ENCODE data around the gene NADSYN1.

DNA sequence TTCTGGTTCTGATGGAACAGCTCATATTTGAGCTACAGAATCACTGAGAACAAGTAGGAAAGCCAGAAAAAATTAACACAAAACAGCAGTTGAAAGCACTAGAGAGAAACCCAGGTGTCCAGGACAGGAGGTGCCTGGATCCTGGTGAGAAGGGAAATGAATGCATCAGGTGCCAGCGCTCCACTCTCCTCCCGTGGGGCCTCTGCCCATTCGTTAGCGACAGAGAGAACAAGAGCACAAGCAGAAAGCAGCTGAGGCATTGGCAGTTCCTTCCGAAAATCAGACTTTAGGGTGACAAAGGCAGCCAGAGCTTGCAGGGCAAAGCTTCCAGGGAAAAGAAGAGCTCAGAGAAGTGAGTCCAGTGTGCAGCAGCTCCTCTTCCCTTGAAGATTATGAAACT, 54.1 kb downstream of the NADSYN1 start:
- TF ChIP-seq, protein P1, sequence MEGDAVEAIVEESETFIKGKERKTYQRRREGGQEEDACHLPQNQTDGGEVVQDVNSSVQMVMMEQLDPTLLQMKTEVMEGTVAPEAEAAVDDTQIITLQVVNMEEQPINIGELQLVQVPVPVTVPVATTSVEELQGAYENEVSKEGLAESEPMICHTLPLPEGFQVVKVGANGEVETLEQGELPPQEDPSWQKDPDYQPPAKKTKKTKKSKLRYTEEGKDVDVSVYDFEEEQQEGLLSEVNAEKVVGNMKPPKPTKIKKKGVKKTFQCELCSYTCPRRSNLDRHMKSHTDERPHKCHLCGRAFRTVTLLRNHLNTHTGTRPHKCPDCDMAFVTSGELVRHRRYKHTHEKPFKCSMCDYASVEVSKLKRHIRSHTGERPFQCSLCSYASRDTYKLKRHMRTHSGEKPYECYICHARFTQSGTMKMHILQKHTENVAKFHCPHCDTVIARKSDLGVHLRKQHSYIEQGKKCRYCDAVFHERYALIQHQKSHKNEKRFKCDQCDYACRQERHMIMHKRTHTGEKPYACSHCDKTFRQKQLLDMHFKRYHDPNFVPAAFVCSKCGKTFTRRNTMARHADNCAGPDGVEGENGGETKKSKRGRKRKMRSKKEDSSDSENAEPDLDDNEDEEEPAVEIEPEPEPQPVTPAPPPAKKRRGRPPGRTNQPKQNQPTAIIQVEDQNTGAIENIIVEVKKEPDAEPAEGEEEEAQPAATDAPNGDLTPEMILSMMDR (IDR thresholded peaks at IDR 0.05), result no peak
- no peak for TF ChIP-seq POLR2AphosphoS5 (IDR thresholded peaks at IDR 0.05)

Data from transverse colon (tissue), 4 donors.